Hepatocyte (in vitro differentiated cells): ENCODE measurements around the gene ERICH4. TPM values are rescaled to one million over a fixed set of nuclear protein-coding genes. Genes with fewer than 3 reads are reported as not detected.

ENCODE experiments used
- DNase-seq: peaks from one replicate; pipeline ENCODE4 v3.0.0-alpha.2; 2016; ENCODE audit warnings: low spot score
- H2AFZ ChIP-seq: fragments of 200-600 bp; sonication (generic); 2 replicates; pipeline ENCODE4 v1.6.0; 2016; ENCODE audit warnings: antibody characterized with exemption, mild to moderate bottlenecking
- H3K27ac ChIP-seq: fragments of 200-600 bp; sonication (generic); 2 replicates; pipeline ENCODE4 v1.5.1; 2016; ENCODE audit warnings: mild to moderate bottlenecking
- H3K27me3 ChIP-seq: fragments of 200-600 bp; sonication (generic); 2 replicates; pipeline ENCODE4 v1.6.1; 2016
- H3K36me3 ChIP-seq: fragments of 200-600 bp; sonication (generic); replicated peaks from 2 replicates; pipeline ENCODE4 v1.5.1; 2016; ENCODE audit warnings: low read depth; ENCODE audit not compliant: insufficient read depth
- H3K4me1 ChIP-seq: fragments of 200-600 bp; sonication (generic); 2 replicates; pipeline ENCODE4 v1.5.1; 2016; ENCODE audit warnings: mild to moderate bottlenecking, moderate library complexity; ENCODE audit not compliant: insufficient read depth
- H3K4me2 ChIP-seq: fragments of 200-600 bp; sonication (generic); 2 replicates; pipeline ENCODE4 v1.6.0; 2016
- H3K4me3 ChIP-seq: fragments of 200-600 bp; sonication (generic); 2 replicates; pipeline ENCODE4 v1.5.1; 2016; ENCODE audit warnings: mild to moderate bottlenecking
- H3K79me2 ChIP-seq: fragments of 200-600 bp; sonication (generic); 2 replicates; pipeline ENCODE4 v1.6.0; 2017; ENCODE audit warnings: mild to moderate bottlenecking
- H3K9me2 ChIP-seq: fragments of 200-600 bp; sonication (generic); replicated peaks from 2 replicates; pipeline ENCODE4 v1.6.0; 2017; ENCODE audit warnings: mild to moderate bottlenecking; ENCODE audit not compliant: insufficient read depth
- H3K9me3 ChIP-seq: fragments of 200-600 bp; sonication (generic); 2 replicates; pipeline ENCODE4 v1.5.1; 2016; ENCODE audit warnings: low read depth, mild to moderate bottlenecking
- H4K20me1 ChIP-seq: fragments of 200-600 bp; sonication (generic); 2 replicates; pipeline ENCODE4 v1.6.0; 2016; ENCODE audit warnings: mild to moderate bottlenecking; ENCODE audit not compliant: insufficient read depth, poor library complexity, severe bottlenecking
- CTCF ChIP-seq: fragments of 200-600 bp; sonication (generic); IDR thresholded peaks from 2 replicates; pipeline ENCODE4 v1.5.1; 2016; ENCODE audit warnings: antibody characterized with exemption, mild to moderate bottlenecking; ENCODE audit not compliant: poor library complexity
- EZH2 ChIP-seq: fragments of 200-600 bp; sonication (generic); IDR thresholded peaks from 2 replicates; pipeline ENCODE4 v1.6.1; 2016; ENCODE audit warnings: antibody characterized with exemption, mild to moderate bottlenecking, borderline replicate concordance
- EZH2phosphoT487 ChIP-seq: fragments of 200-600 bp; sonication (generic); IDR thresholded peaks from one replicate; pipeline ENCODE4 v1.6.1; 2018; ENCODE audit warnings: antibody characterized with exemption, mild to moderate bottlenecking, low read depth, moderate library complexity; ENCODE audit not compliant: unreplicated experiment, severe bottlenecking
- WGBS: methylation state at CpG from one replicate; pipeline ENCODE4 v1.1.6; 2016; ENCODE audit warnings: low lambda C conversion rate; ENCODE audit errors: missing lambda C conversion rate; 5-methylcytosine and 5-hydroxymethylcytosine counted together
- polyA plus RNA-seq: library from polyadenylated mRNA; unstranded; fragments of >200 nt; fragmentation: Nextera tagmentation; extraction: Ambion mirVana; gene quantifications from 2 replicates; pipeline ENCODE4 v1.2.1, GENCODE V29; 2016
- total RNA-seq: library from RNA; depleted of rRNA; stranded (reverse); fragments of >200 nt; gene quantifications from 2 replicates; pipeline ENCODE4 v1.2.3, GENCODE V29; 2014

Gene ERICH4
- total and polyA plus RNA-seq, 2 experiments from 2014 or later: 2.3 to 4.3 TPM

DNA sequence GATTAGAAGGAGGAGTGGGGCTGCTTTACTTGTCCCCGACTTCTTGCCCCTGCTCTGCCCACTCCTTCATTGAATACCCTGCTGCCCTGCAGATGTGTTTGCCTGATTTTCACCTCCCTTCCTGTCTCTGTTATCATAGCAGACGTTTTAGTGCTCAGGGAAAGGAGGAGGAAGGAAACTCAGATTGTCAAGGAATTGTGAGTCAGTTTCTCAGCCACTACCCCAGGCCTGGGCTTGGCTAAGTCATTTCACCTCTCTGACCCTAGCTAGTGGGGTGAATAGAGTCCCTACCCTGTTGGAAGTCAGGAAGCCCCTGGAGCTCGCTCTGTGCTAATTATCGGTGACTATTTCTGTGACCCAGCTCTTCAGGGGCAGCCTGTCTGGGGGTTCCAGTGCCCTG lies 41.5 kb upstream of the ERICH4 start:
- H3K4me3 ChIP-seq: no peak overlapping the region
- H3K27ac ChIP-seq: no peak overlapping the region
- H3K4me1 ChIP-seq: peaks cover under 1% of the 10 kb centered on the region
- no peak overlapping the region for H2AFZ ChIP-seq
- no peaks in the 10 kb centered on the region for H3K27me3 ChIP-seq
- H3K79me2 ChIP-seq: peaks cover 25% of the 10 kb centered on the region
- H3K9me3 ChIP-seq: no peaks in the 10 kb centered on the region
- WGBS: 82% methylated on average over 4 of the region's 4 CpGs
- DNase-seq: no peak
- no peaks in the 10 kb centered on the region for H3K36me3 ChIP-seq
- no peak overlapping the region for H3K4me2 ChIP-seq
- no peaks in the 10 kb centered on the region for H3K9me2 ChIP-seq
- TF ChIP-seq EZH2: no peak
- no peak for TF ChIP-seq CTCF
- TF ChIP-seq EZH2phosphoT487: no peak
- no peaks in the 10 kb centered on the region for H4K20me1 ChIP-seq

DNA sequence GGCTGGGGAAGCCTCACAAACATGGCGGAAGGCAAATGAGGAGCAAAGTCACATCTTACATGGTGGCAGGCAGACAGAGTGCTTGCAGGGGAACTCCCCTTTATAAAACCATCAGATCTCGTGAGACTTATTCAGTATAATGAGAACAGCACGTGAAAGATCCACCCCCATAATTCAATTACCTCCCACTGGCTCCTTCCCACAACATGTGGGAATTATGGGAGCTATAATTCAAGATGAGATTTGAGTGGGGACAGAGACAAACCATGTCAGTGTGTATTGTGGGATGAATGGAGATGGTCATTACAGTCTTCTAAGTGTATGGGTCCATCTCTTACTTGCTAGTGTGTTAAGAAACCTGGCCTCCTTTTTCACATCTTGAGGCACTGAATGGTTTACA lies 40.9 kb upstream of the ERICH4 start:
- Histone ChIP-seq H3K9me3 (no peaks in the 10 kb centered on the region), H3K27me3 (no peaks in the 10 kb centered on the region), H3K27ac (no peak overlapping the region), H3K4me3 (no peak overlapping the region), H4K20me1 (no peaks in the 10 kb centered on the region), H3K9me2 (no peaks in the 10 kb centered on the region), H3K4me2 (no peak overlapping the region), H3K4me1 (no peaks in the 10 kb centered on the region), H3K79me2 (peaks cover 24% of the 10 kb centered on the region), H3K36me3 (no peaks in the 10 kb centered on the region), H2AFZ (no peak overlapping the region)
- no peak for DNase-seq
- WGBS: 91% methylated on average over 3 of the region's 3 CpGs
- TF ChIP-seq EZH2 (no peak), CTCF (no peak), EZH2phosphoT487 (no peak)

- H3K4me3 ChIP-seq: no peak overlapping the region
- H3K27me3 ChIP-seq: no peaks in the 10 kb centered on the region
- no peaks in the 10 kb centered on the region for H3K9me2 ChIP-seq
- H2AFZ ChIP-seq: no peak overlapping the region
- DNase-seq: no peak
- TF ChIP-seq EZH2phosphoT487: no peak
- TF ChIP-seq EZH2: no peak
- no peak for TF ChIP-seq CTCF
- H3K4me1 ChIP-seq: no peaks in the 10 kb centered on the region
- H4K20me1 ChIP-seq: no peaks in the 10 kb centered on the region
- H3K79me2 ChIP-seq: peaks cover 18% of the 10 kb centered on the region
- H3K4me2 ChIP-seq: no peak overlapping the region
- H3K27ac ChIP-seq: no peak overlapping the region
- no peaks in the 10 kb centered on the region for H3K36me3 ChIP-seq
- H3K9me3 ChIP-seq: no peaks in the 10 kb centered on the region
- 93% methylated on average over 12 of the region's 12 CpGs for WGBS
Observed at GRCh38 chr19:41403181-41403970, 39.6 kb upstream of the ERICH4 start.
